Neuronal stem cell (in vitro differentiated cells): Measurements from ENCODE around the gene MAST4.
"Not testable (repeated sequence)": the region's sequence is repeated elsewhere in the genome, so short reads cannot be mapped to it uniquely, and the experiment has no call there.

Experiments
- DNase-seq: peaks from one replicate; pipeline ENCODE4 v3.0.0-alpha.2; 2013; ENCODE audit warnings: low spot score
- H2AFZ ChIP-seq: one replicate; pipeline ENCODE4 v1.6.1; 2013; ENCODE audit warnings: mild to moderate bottlenecking, low read length, inconsistent platforms
- H2AK5ac ChIP-seq: 2 replicates; pipeline ENCODE4 v1.6.1; 2013; ENCODE audit warnings: low read depth, mild to moderate bottlenecking, inconsistent platforms, low read length, moderate library complexity, mixed read lengths
- H2BK120ac ChIP-seq: 2 replicates; pipeline ENCODE4 v1.6.1; 2013; ENCODE audit warnings: low read depth, mild to moderate bottlenecking, inconsistent platforms, low read length, moderate library complexity, mixed read lengths
- H2BK12ac ChIP-seq: one replicate; pipeline ENCODE4 v1.6.1; 2013; ENCODE audit warnings: low read length, inconsistent platforms
- H2BK15ac ChIP-seq: 2 replicates; pipeline ENCODE4 v1.6.1; 2013; ENCODE audit warnings: mild to moderate bottlenecking, low read length, inconsistent platforms, mixed read lengths
- H2BK5ac ChIP-seq: one replicate; pipeline ENCODE4 v1.6.1; 2013; ENCODE audit warnings: inconsistent platforms, mild to moderate bottlenecking, low read length, moderate library complexity
- H3K14ac ChIP-seq: one replicate; pipeline ENCODE4 v1.6.1; 2013; ENCODE audit warnings: low read length, inconsistent platforms
- H3K18ac ChIP-seq: 2 replicates; pipeline ENCODE4 v1.6.1; 2013; ENCODE audit warnings: low read length, inconsistent platforms
- H3K23ac ChIP-seq: 2 replicates; pipeline ENCODE4 v1.6.1; 2013; ENCODE audit warnings: low read depth, mild to moderate bottlenecking, mixed read lengths, low read length, inconsistent platforms; ENCODE audit not compliant: poor library complexity
- H3K27ac ChIP-seq: replicated peaks from 3 replicates; pipeline ENCODE4 v1.5.1; 2013; ENCODE audit warnings: low read length, inconsistent platforms
- H3K27me3 ChIP-seq, 3 experiments: 2 replicates each; pipeline ENCODE4 v1.6.1; 2013; ENCODE audit warnings: low read length in 3 of 3, mild to moderate bottlenecking in 2 of 3, inconsistent platforms in 1 of 3, low read depth in 1 of 3, mixed read lengths in 1 of 3, moderate library complexity in 1 of 3; ENCODE audit not compliant: control insufficient read depth in 3 of 3, insufficient read depth in 3 of 3
- H3K36me3 ChIP-seq, 2 donors: replicated peaks in 1 of 2; 2 replicates each; pipeline ENCODE4 v1.6.1; 2013; ENCODE audit warnings: low read length in 2 of 2; ENCODE audit not compliant: control insufficient read depth in 2 of 2, insufficient read depth in 2 of 2
- H3K4ac ChIP-seq: 2 replicates; pipeline ENCODE4 v1.6.1; 2013; ENCODE audit warnings: inconsistent platforms, mild to moderate bottlenecking, low read length, moderate library complexity
- H3K4me1 ChIP-seq, 2 donors: 1 replicate in 1 of 2; 2 replicates in 1 of 2; pipeline ENCODE4 v1.6.1; 2013; ENCODE audit warnings: low read length in 2 of 2, low read depth in 1 of 2; ENCODE audit not compliant: control insufficient read depth in 2 of 2, insufficient read depth in 1 of 2
- H3K4me2 ChIP-seq: one replicate; pipeline ENCODE4 v1.6.1; 2013; ENCODE audit warnings: mild to moderate bottlenecking, low read length, inconsistent platforms; ENCODE audit not compliant: insufficient read depth, poor library complexity, severe bottlenecking
- H3K4me3 ChIP-seq, 2 donors: 2 replicates each; pipeline ENCODE4 v1.5.1; 2013; ENCODE audit warnings: low read length in 2 of 2, mild to moderate bottlenecking in 2 of 2, inconsistent platforms in 1 of 2, moderate library complexity in 1 of 2
- H3K79me1 ChIP-seq: one replicate; pipeline ENCODE4 v1.6.1; 2013; ENCODE audit warnings: low read depth, mild to moderate bottlenecking, inconsistent platforms, low read length, moderate library complexity
- H3K9ac ChIP-seq: one replicate; pipeline ENCODE4 v1.6.1; 2013; ENCODE audit warnings: mild to moderate bottlenecking, low read depth, low read length, inconsistent platforms; ENCODE audit not compliant: poor library complexity
- H3K9me3 ChIP-seq, 2 donors: replicated peaks in 1 of 2; 2 replicates each; pipeline versions ENCODE3 to v1.6.1; 2013; ENCODE audit warnings: low read length in 2 of 2, mild to moderate bottlenecking in 2 of 2, inconsistent platforms in 1 of 2, low read depth in 1 of 2, mixed read lengths in 1 of 2, moderate library complexity in 1 of 2; ENCODE audit not compliant: control insufficient read depth in 2 of 2, insufficient read depth in 1 of 2
- H4K8ac ChIP-seq: one replicate; pipeline ENCODE4 v1.6.1; 2013; ENCODE audit warnings: low read depth, mild to moderate bottlenecking, inconsistent platforms, low read length, moderate library complexity
- H4K91ac ChIP-seq: one replicate; pipeline ENCODE4 v1.6.1; 2013; ENCODE audit warnings: low read length, low read depth, mild to moderate bottlenecking, inconsistent platforms; ENCODE audit not compliant: poor library complexity
- WGBS, 2 donors: extraction: QIAGEN DNeasy Blood & Tissue Kit; methylation state at CpG; one replicate each; pipeline ENCODE4 v1.1.7; 2013; ENCODE audit warnings: missing lambda C conversion rate in 2 of 2, mixed read lengths in 1 of 2; ENCODE audit not compliant: insufficient read length in 2 of 2, insufficient replicate concordance in 1 of 2; ENCODE audit errors: extremely low coverage in 2 of 2; 5-methylcytosine and 5-hydroxymethylcytosine counted together

Gene MAST4

GRCh38 chr5:67168069-67168468 is 571.9 kb downstream of the MAST4 start:
- no peak overlapping the region for H3K4ac ChIP-seq
- no peak overlapping the region for H4K91ac ChIP-seq
- no peaks in the 10 kb centered on the region for H3K79me1 ChIP-seq
- no peak overlapping the region for H2BK12ac ChIP-seq
- H3K4me3 ChIP-seq = no peak overlapping the region
- H3K36me3 ChIP-seq = peaks cover 0 to 29% of the 10 kb centered on the region in 2 donors
- no peak overlapping the region for H2BK120ac ChIP-seq
- H3K4me1 ChIP-seq = peaks cover 0 to 10% of the 10 kb centered on the region in 2 donors
- no peak overlapping the region for H3K14ac ChIP-seq
- H2BK15ac ChIP-seq = no peak overlapping the region
- H3K27me3 ChIP-seq = no peaks in the 10 kb centered on the region
- no peak overlapping the region for H2AK5ac ChIP-seq
- H3K18ac ChIP-seq = no peak overlapping the region
- H2AFZ ChIP-seq = no peak overlapping the region
- H3K4me2 ChIP-seq = no peak overlapping the region
- H3K27ac ChIP-seq = no peak overlapping the region
- H3K23ac ChIP-seq = no peak overlapping the region
- no peak overlapping the region for H3K9ac ChIP-seq
- no peaks in the 10 kb centered on the region for H3K9me3 ChIP-seq
- H4K8ac ChIP-seq = no peak overlapping the region
- no peak overlapping the region for H2BK5ac ChIP-seq
- DNase-seq = no peak
- WGBS, 2 donors = no CpG with 5 or more reads among the region's 4 CpGs

DNA sequence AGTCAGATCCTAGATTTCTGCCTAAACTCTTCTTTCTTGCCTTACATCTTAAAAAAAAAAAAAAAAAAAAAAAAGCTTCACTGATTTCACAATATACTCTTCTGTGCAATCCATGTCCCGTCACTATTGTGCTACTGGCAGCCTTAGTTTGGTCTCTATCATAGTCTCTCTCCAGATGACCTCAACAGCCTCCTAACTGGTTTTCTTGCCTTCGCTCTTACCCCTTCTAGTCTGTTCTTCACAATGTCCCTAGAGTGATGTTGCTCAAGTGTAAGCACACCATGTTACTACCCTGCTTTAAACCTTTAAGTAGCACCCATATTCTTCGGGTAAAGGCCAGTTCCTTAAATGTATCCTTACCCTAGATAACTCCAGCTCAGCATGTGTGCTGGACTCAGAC is 574.6 kb downstream of the MAST4 start:
- no peak overlapping the region for H2BK120ac ChIP-seq
- H3K9ac ChIP-seq = no peak overlapping the region
- H3K18ac ChIP-seq = no peak overlapping the region
- no peak overlapping the region for H3K14ac ChIP-seq
- no peak for DNase-seq
- H2BK12ac ChIP-seq = no peak overlapping the region
- no peak overlapping the region for H4K8ac ChIP-seq
- no peak overlapping the region for H4K91ac ChIP-seq
- peaks cover 0 to 9% of the 10 kb centered on the region in 2 donors for H3K4me1 ChIP-seq
- H3K4me2 ChIP-seq = no peak overlapping the region
- H2BK15ac ChIP-seq = no peak overlapping the region
- peaks cover 0 to 3% of the 10 kb centered on the region in 2 donors for H3K36me3 ChIP-seq
- no peak overlapping the region for H3K23ac ChIP-seq
- no peaks in the 10 kb centered on the region for H3K27me3 ChIP-seq
- H2AK5ac ChIP-seq = no peak overlapping the region
- H3K9me3 ChIP-seq = no peaks in the 10 kb centered on the region
- H3K27ac ChIP-seq = no peak overlapping the region
- H2BK5ac ChIP-seq = no peak overlapping the region
- H3K4ac ChIP-seq = no peak overlapping the region
- H2AFZ ChIP-seq = no peak overlapping the region
- H3K79me1 ChIP-seq = no peaks in the 10 kb centered on the region
- no CpG with 5 or more reads among the region's 3 CpGs for WGBS, 2 donors
- no peak overlapping the region for H3K4me3 ChIP-seq

- H2BK5ac ChIP-seq, H3K79me1 ChIP-seq, H2BK120ac ChIP-seq, H2AK5ac ChIP-seq, H2BK15ac ChIP-seq, H4K91ac ChIP-seq, H3K18ac ChIP-seq, H3K27me3 ChIP-seq, H4K8ac ChIP-seq, H3K36me3 ChIP-seq, H3K9me3 ChIP-seq, H3K4me3 ChIP-seq, H3K14ac ChIP-seq, H3K4me2 ChIP-seq, DNase-seq, H3K9ac ChIP-seq, H3K4me1 ChIP-seq, H3K4ac ChIP-seq, H3K23ac ChIP-seq, H3K27ac ChIP-seq, H2BK12ac ChIP-seq, H2AFZ ChIP-seq: not testable (repeated sequence)
- no CpG with 5 or more reads among the region's 2 CpGs for WGBS, 2 donors
These were observed 577.2 kb downstream of the MAST4 start for GRCh38 chr5:67173351-67173750.

- no peak for DNase-seq
These were observed 577.8 kb downstream of the MAST4 start for GRCh38 chr5:67173959-67174358.

More at GRCh38 chr5:67173959-67174358, 577.8 kb downstream of the MAST4 start:
- no peak overlapping the region for H2BK15ac ChIP-seq
- H2AFZ ChIP-seq = no peak overlapping the region
- no peak overlapping the region for H3K4me2 ChIP-seq
- H2AK5ac ChIP-seq = no peak overlapping the region
- no peaks in the 10 kb centered on the region for H3K9me3 ChIP-seq
- H3K27ac ChIP-seq = no peak overlapping the region
- H4K8ac ChIP-seq = no peak overlapping the region
- no peak overlapping the region for H3K9ac ChIP-seq
- no peaks in the 10 kb centered on the region for H3K79me1 ChIP-seq
- H2BK120ac ChIP-seq = no peak overlapping the region
- H3K23ac ChIP-seq = no peak overlapping the region
- no CpG with 5 or more reads among the region's 1 CpG for WGBS, 2 donors
- H3K4me1 ChIP-seq = no peaks in the 10 kb centered on the region
- H2BK5ac ChIP-seq = no peak overlapping the region
- no peak overlapping the region for H3K4me3 ChIP-seq
- H3K4ac ChIP-seq = no peak overlapping the region
- H2BK12ac ChIP-seq = no peak overlapping the region
- H3K14ac ChIP-seq = no peak overlapping the region
- no peak overlapping the region for H3K18ac ChIP-seq
- no peak overlapping the region for H4K91ac ChIP-seq
- H3K27me3 ChIP-seq = no peaks in the 10 kb centered on the region
- no peaks in the 10 kb centered on the region for H3K36me3 ChIP-seq
